Left lung (tissue), 10 donors: Measurements from ENCODE around the gene RPS6KA4. TPM values are rescaled to one million over a fixed set of nuclear protein-coding genes. Genes with fewer than 3 reads are reported as not detected.
A peak's percentile ranks its signal among the peaks of the same experiment; 100 is the strongest.

Experiments
- ATAC-seq: fragments of 200-7000 bp; cut with Tn5 transposase; one replicate; pipeline ENCODE4 v1.9.1; 2020; ENCODE audit warnings: moderate library complexity
- DNase-seq, 4 donors: peaks; one replicate each; pipeline ENCODE4 v3.0.0-alpha.2; 2013 to 2020
- H3K27ac ChIP-seq, 2 donors: fragments of 200-600 bp; sonication (generic) in 1 of 2; one replicate each; pipeline versions ENCODE4 v1.5.0 to v1.8.0; 2020 to 2021
- H3K27me3 ChIP-seq, 2 donors: fragments of 200-600 bp; sonication (generic) in 1 of 2; one replicate each; pipeline versions ENCODE4 v1.5.0 to v1.8.0; 2020 to 2021
- H3K36me3 ChIP-seq, 2 donors: fragments of 200-600 bp; sonication (generic) in 1 of 2; one replicate each; pipeline versions ENCODE4 v1.5.0 to v1.8.0; 2020 to 2021
- H3K4me1 ChIP-seq, 2 donors: fragments of 200-600 bp; one replicate each; pipeline ENCODE4 v1.8.0; 2021
- H3K4me3 ChIP-seq, 2 donors: fragments of 200-600 bp; sonication (generic) in 1 of 2; one replicate each; pipeline versions ENCODE4 v1.5.0 to v1.8.0; 2020 to 2021; ENCODE audit warnings: mild to moderate bottlenecking in 1 of 2
- H3K9me3 ChIP-seq, 2 donors: fragments of 200-600 bp; sonication (generic) in 1 of 2; one replicate each; pipeline versions ENCODE4 v1.5.0 to v1.8.0; 2020 to 2021
- intact Hi-C, 2 donors: fragments of 100-400 bp; cut with DNase I; formaldehyde crosslinking; loops; one replicate each; pipeline versions ENCODE4 v1.11.2 to v1.14.2; 2022
- polyA plus RNA-seq, 6 donors: library from polyadenylated mRNA; unstranded; fragments of 120-200 nt; gene quantifications; one replicate each; pipeline ENCODE4 v1.2.1, GENCODE V29; 2013; ENCODE audit not compliant: insufficient read length in 6 of 6
- total RNA-seq, 2 donors: library from RNA; stranded (reverse); fragmentation: NEBNext Ultra II Directional; extraction: Animal tissue kit (Norgen Biotek cat#: 25700); gene quantifications; one replicate each; pipeline ENCODE4 v1.2.1, GENCODE V29; 2021
- TF ChIP-seq, protein P1 (sequence below), 2 donors: fragments of 200-600 bp; sonication (generic) in 1 of 2; IDR thresholded peaks; one replicate each; pipeline versions ENCODE4 v1.5.0 to v1.8.0; 2021; ENCODE audit warnings: antibody characterized with exemption in 2 of 2
- donor health status: DM: no; HTN: yes; CAD: no.
- donor health status: DM: no; HTN: no; CAD: no.

The RPS6KA4 gene
- total and polyA plus RNA-seq, 8 donors = 10.6 to 57.6 (median 14.1) TPM

DNA sequence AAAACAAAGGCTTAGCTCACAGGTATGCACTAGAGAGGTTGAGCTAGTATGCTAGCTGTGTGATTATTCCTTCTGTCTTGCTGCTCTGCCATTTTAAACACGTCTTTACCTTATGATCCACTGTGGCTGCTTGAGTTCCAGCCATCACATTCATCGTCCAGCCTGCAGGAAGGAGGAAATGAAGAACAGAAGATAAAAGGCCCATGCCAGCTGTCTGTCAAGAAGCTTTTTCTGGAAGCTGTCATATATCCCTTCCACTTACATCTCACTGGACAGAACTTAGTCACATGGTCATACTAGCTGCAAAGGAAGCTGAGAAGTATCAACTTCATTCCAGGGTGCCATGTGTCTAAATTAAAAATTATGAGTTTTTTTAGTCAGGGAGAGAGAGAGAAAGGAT, 31.6 kb upstream of the RPS6KA4 start:
- peaks cover 6 to 16% of the 10 kb centered on the region in 2 donors for H3K4me1 ChIP-seq
- no peak for ATAC-seq
- no peak overlapping the region for H3K27ac ChIP-seq
- no peaks in the 10 kb centered on the region for H3K9me3 ChIP-seq
- DNase-seq = no peak
- H3K4me3 ChIP-seq = no peak overlapping the region
- no peaks in the 10 kb centered on the region for H3K27me3 ChIP-seq
- intact Hi-C loops = no loop called here
- H3K36me3 ChIP-seq = peaks cover 0 to 5% of the 10 kb centered on the region in 2 donors
- TF ChIP-seq, protein P1, sequence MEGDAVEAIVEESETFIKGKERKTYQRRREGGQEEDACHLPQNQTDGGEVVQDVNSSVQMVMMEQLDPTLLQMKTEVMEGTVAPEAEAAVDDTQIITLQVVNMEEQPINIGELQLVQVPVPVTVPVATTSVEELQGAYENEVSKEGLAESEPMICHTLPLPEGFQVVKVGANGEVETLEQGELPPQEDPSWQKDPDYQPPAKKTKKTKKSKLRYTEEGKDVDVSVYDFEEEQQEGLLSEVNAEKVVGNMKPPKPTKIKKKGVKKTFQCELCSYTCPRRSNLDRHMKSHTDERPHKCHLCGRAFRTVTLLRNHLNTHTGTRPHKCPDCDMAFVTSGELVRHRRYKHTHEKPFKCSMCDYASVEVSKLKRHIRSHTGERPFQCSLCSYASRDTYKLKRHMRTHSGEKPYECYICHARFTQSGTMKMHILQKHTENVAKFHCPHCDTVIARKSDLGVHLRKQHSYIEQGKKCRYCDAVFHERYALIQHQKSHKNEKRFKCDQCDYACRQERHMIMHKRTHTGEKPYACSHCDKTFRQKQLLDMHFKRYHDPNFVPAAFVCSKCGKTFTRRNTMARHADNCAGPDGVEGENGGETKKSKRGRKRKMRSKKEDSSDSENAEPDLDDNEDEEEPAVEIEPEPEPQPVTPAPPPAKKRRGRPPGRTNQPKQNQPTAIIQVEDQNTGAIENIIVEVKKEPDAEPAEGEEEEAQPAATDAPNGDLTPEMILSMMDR (IDR thresholded peaks at IDR 0.05) = no peak

- intact Hi-C loops = no loop called here
- ATAC-seq (no peak), DNase-seq (no peak)
- Histone ChIP-seq H3K27me3 (no peaks in the 10 kb centered on the region), H3K27ac (no peak overlapping the region), H3K4me3 (no peak overlapping the region), H3K36me3 (no peaks in the 10 kb centered on the region), H3K9me3 (no peaks in the 10 kb centered on the region), H3K4me1 (peaks cover 6 to 17% of the 10 kb centered on the region in 2 donors)
- TF ChIP-seq, protein P1 (IDR thresholded peaks at IDR 0.05) = no peak
Measured at GRCh38 chr11:64327993-64328392, 31.0 kb upstream of the RPS6KA4 start.

DNA sequence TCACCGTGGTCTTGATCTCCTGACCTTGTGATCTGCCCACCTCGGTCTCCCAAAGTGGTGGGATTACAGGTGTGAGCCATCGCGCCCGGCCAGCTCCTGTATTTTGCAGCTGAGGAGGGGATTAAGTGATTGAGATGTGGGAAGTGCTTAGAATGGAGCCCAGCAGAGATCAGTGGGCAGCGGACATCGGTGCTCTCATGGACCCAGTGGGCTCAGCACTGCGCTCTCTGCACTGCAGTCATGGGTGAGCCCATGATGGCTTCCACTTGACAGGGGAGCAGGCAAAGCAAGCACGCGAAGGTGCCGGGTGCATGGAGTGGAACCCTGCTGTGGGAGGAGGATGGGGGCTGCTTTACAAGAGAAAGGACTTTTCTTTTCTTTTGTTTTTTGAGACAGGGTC, 28.1 kb upstream of the RPS6KA4 start:
- Histone ChIP-seq H3K36me3 (no peaks in the 10 kb centered on the region), H3K4me3 (no peak overlapping the region), H3K9me3 (no peaks in the 10 kb centered on the region), H3K27ac (no peak overlapping the region), H3K4me1 (peaks cover 14 to 29% of the 10 kb centered on the region in 2 donors), H3K27me3 (no peaks in the 10 kb centered on the region)
- no peak for ATAC-seq
- no peak for DNase-seq
- intact Hi-C loops = no loop called here
- TF ChIP-seq, protein P1 (IDR thresholded peaks at IDR 0.05) = no peak

- H3K4me1 ChIP-seq = peaks cover 14 to 29% of the 10 kb centered on the region in 2 donors
- no peaks in the 10 kb centered on the region for H3K9me3 ChIP-seq
- intact Hi-C loops = no loop called here
- no peak overlapping the region for H3K4me3 ChIP-seq
- H3K36me3 ChIP-seq = no peaks in the 10 kb centered on the region
- ATAC-seq (peak; percentile 88), DNase-seq (peak in 3 of 4 donors; percentile 68 to 94 (median 91))
- H3K27me3 ChIP-seq = no peaks in the 10 kb centered on the region
- TF ChIP-seq, protein P1 (IDR thresholded peaks at IDR 0.05) = peak; percentile 31 to 69
- peak overlapping the region; percentile 4 to 73 for H3K27ac ChIP-seq
Measured at GRCh38 chr11:64331569-64332371, 27.2 kb upstream of the RPS6KA4 start.

GRCh38 chr11:64333556-64333955, 25.4 kb upstream of the RPS6KA4 start:
- no peak for ATAC-seq
- Histone ChIP-seq H3K4me1 (peaks cover 14 to 32% of the 10 kb centered on the region in 2 donors), H3K4me3 (no peak overlapping the region), H3K27ac (no peak overlapping the region), H3K9me3 (no peaks in the 10 kb centered on the region), H3K36me3 (no peaks in the 10 kb centered on the region), H3K27me3 (no peaks in the 10 kb centered on the region)
- DNase-seq = no peak
- TF ChIP-seq, protein P1 (IDR thresholded peaks at IDR 0.05) = no peak
- intact Hi-C loops = no loop called here
